ENCODE results near the gene SLC4A8. TPM values are rescaled to one million over a fixed set of nuclear protein-coding genes. Genes with fewer than 3 reads are reported as not detected.

SLC4A8 gene
- total RNA-seq, 1 donor from 2014 or later = 10.4 TPM

GRCh38 chr12:51393676-51394545, 30.7 kb upstream of the SLC4A8 start:
- intact Hi-C loops (cut with micrococcal nuclease) = no loop called here

- intact Hi-C loops (cut with micrococcal nuclease) = no loop called here
Measured at GRCh38 chr12:51395283-51396230, 29.1 kb upstream of the SLC4A8 start.

- intact Hi-C loops (cut with micrococcal nuclease) = no loop called here
Measured at GRCh38 chr12:51397670-51398069, 27.0 kb upstream of the SLC4A8 start.

GRCh38 chr12:51399891-51400290, 24.7 kb upstream of the SLC4A8 start:
- intact Hi-C loops (cut with micrococcal nuclease) = no loop called here

GRCh38 chr12:51401020-51401419, 23.6 kb upstream of the SLC4A8 start:
- intact Hi-C loops (cut with micrococcal nuclease) = no loop called here

GRCh38 chr12:51401486-51401885, 23.1 kb upstream of the SLC4A8 start:
- intact Hi-C loops (cut with micrococcal nuclease) = no loop called here

GRCh38 chr12:51401900-51402299, 22.7 kb upstream of the SLC4A8 start:
- intact Hi-C loops (cut with micrococcal nuclease) = no loop called here

GRCh38 chr12:51403159-51403558, 21.5 kb upstream of the SLC4A8 start:
- intact Hi-C loops (cut with micrococcal nuclease) = no loop called here

- intact Hi-C loops (cut with micrococcal nuclease) = no loop called here
Measured at GRCh38 chr12:51403681-51404136, 20.9 kb upstream of the SLC4A8 start.

- intact Hi-C loops (cut with micrococcal nuclease) = no loop called here
Measured at GRCh38 chr12:51404627-51405026, 20.0 kb upstream of the SLC4A8 start.

GRCh38 chr12:51405801-51406207, 18.8 kb upstream of the SLC4A8 start:
- intact Hi-C loops (cut with micrococcal nuclease) = no loop called here

GRCh38 chr12:51406290-51406689, 18.3 kb upstream of the SLC4A8 start:
- intact Hi-C loops (cut with micrococcal nuclease) = no loop called here

GRCh38 chr12:51406859-51407258, 17.8 kb upstream of the SLC4A8 start:
- intact Hi-C loops (cut with micrococcal nuclease) = no loop called here

GRCh38 chr12:51407604-51408003, 17.0 kb upstream of the SLC4A8 start:
- intact Hi-C loops (cut with micrococcal nuclease) = no loop called here

GRCh38 chr12:51409846-51410245, 14.8 kb upstream of the SLC4A8 start:
- intact Hi-C loops (cut with micrococcal nuclease) = no loop called here

- intact Hi-C loops (cut with micrococcal nuclease) = no loop called here
Measured at GRCh38 chr12:51413149-51413548, 11.5 kb upstream of the SLC4A8 start.

GRCh38 chr12:51413791-51414190, 10.8 kb upstream of the SLC4A8 start:
- intact Hi-C loops (cut with micrococcal nuclease) = no loop called here

- intact Hi-C loops (cut with micrococcal nuclease) = no loop called here
Measured at GRCh38 chr12:51415931-51416330, 8.7 kb upstream of the SLC4A8 start.

- intact Hi-C loops (cut with micrococcal nuclease) = no loop called here
Measured at GRCh38 chr12:51417826-51418225, 6.8 kb upstream of the SLC4A8 start.

GRCh38 chr12:51419425-51420193, 5.0 kb upstream of the SLC4A8 start:
- intact Hi-C loops (cut with micrococcal nuclease) = loop anchor here (5.0 to 10.0 kb wide), 3 partner anchors 258 to 455 kb away; no protein-coding TSS in a partner anchor

GRCh38 chr12:51421266-51421884, 3.3 kb upstream of the SLC4A8 start:
- intact Hi-C loops (cut with micrococcal nuclease) = loop anchor here (1.0 to 10.0 kb wide), 4 partner anchors 111 to 453 kb away; no protein-coding TSS in a partner anchor
